ENCODE data around the gene IRS1. TPM values are rescaled to one million over a fixed set of nuclear protein-coding genes. Genes with fewer than 3 reads are reported as not detected.
A peak's percentile ranks its signal among the peaks of the same experiment; 100 is the strongest.

IRS1 gene
- total and polyA plus RNA-seq, 12 donors, result 2.2 to 20.2 (median 14.5) TPM

DNA sequence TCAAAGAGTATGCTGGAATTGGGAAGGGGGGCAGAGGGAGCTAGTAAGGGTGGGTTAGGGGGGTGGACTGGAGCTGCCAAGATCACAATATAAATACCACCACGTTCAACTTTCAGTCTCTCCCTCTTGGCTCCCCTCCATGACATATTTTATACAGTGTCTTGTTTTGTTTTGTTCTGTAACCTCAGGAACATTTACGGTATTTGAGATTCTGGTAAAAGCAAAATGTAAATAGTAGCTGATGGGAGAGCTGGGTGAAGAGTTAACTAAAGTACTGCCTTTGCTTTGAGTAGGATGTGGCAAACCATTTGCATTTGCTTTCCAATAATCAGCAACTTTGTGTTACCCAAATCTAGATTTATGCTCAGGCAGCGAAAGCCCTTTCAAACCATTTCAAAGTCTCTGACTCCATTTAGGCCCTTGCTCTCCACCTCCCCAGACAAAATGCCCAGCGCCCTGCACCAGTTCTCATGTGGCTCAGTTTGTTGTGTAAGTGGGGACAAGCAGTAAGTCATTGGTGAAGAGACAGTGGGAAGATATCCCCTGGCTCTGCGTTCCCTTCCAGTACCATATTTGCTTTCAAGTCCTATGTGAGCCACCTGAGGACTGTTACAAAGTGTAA is 17.4 kb downstream of the IRS1 start:
- intact Hi-C loops (cut with DNase I), result loop anchor here in 1 of 10 donors (10.0 kb wide), 1 partner anchor 47 kb away; no protein-coding TSS in a partner anchor
- peaks cover 0 to 7% (median 0%) of the 10 kb centered on the region in 11 donors for H3K9me3 ChIP-seq
- TF ChIP-seq, protein P1, sequence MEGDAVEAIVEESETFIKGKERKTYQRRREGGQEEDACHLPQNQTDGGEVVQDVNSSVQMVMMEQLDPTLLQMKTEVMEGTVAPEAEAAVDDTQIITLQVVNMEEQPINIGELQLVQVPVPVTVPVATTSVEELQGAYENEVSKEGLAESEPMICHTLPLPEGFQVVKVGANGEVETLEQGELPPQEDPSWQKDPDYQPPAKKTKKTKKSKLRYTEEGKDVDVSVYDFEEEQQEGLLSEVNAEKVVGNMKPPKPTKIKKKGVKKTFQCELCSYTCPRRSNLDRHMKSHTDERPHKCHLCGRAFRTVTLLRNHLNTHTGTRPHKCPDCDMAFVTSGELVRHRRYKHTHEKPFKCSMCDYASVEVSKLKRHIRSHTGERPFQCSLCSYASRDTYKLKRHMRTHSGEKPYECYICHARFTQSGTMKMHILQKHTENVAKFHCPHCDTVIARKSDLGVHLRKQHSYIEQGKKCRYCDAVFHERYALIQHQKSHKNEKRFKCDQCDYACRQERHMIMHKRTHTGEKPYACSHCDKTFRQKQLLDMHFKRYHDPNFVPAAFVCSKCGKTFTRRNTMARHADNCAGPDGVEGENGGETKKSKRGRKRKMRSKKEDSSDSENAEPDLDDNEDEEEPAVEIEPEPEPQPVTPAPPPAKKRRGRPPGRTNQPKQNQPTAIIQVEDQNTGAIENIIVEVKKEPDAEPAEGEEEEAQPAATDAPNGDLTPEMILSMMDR (IDR thresholded peaks at IDR 0.05), result no peak
- peak overlapping the region in 7 of 10 donors; percentile 4 to 52 (median 36) for H3K27ac ChIP-seq
- H3K4me1 ChIP-seq, result peaks cover 0 to 51% (median 21%) of the 10 kb centered on the region in 9 donors
- WGBS, 2 donors, result 61 to 68% methylated on average over 5 of the region's 5 CpGs
- DNase-seq (no peak), ATAC-seq (peak in 4 of 8 donors; percentile 19 to 56 (median 42))
- peaks cover 0 to 3% (median 0%) of the 10 kb centered on the region in 9 donors for H3K36me3 ChIP-seq
- H3K27me3 ChIP-seq, result no peaks in the 10 kb centered on the region
- no peak overlapping the region for H3K4me3 ChIP-seq

DNA sequence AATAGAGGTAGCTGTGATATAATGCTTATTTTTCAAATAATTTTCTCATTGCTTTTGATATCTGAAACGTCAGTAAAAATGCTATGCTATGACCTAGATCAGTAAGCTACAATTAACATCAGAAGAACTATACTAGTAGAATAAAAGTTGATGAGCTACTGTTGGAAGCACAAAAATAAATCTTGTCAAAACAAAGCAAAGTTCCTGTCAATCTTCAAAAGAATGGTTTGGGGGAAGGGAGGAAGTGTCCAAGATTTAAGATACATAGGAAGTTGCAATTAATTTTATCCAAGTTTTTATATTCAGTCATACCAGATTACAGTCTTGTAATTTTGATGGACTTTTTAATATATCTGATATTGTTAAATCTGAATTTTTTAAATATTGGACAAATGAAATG is 19.2 kb downstream of the IRS1 start:
- TF ChIP-seq, protein P1 (IDR thresholded peaks at IDR 0.05), result no peak
- peaks cover 0 to 45% (median 11%) of the 10 kb centered on the region in 9 donors for H3K4me1 ChIP-seq
- H3K9me3 ChIP-seq, result peaks cover 0 to 13% (median 1%) of the 10 kb centered on the region in 11 donors
- H3K4me3 ChIP-seq, result no peak overlapping the region
- H3K36me3 ChIP-seq, result peaks cover 0 to 6% (median 0%) of the 10 kb centered on the region in 9 donors
- no peak overlapping the region for H3K27ac ChIP-seq
- H3K27me3 ChIP-seq, result no peaks in the 10 kb centered on the region
- WGBS, 2 donors, result 53 to 59% methylated on average over 1 of the region's 1 CpG
- intact Hi-C loops (cut with DNase I), result loop anchor here in 1 of 10 donors (10.0 kb wide), 1 partner anchor 46 kb away; no protein-coding TSS in a partner anchor
- ATAC-seq, result no peak
- no peak for DNase-seq

DNA sequence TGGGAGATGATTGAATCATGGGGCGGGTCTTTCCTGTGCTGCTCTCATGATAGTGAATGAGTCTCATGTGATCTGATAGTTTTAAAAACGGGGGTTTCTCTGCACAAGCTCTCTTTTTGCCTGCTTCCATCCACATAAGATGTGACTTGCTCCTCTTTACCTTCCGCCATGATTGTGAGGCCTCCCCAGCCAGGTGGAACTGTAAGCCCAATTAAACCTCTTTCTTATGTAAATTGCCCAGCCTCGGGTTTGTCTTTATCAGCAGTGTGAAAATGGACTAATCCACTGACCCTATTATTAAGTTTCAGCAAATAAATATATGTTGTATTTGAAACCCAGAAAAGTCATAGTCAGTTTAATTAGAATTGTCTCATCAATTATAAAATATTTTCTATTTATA is 22.0 kb downstream of the IRS1 start:
- intact Hi-C loops (cut with DNase I), result no loop called here
- no peak overlapping the region for H3K27ac ChIP-seq
- no peak for ATAC-seq
- DNase-seq, result no peak
- H3K4me3 ChIP-seq, result no peak overlapping the region
- 76 to 80% methylated on average over 4 of the region's 4 CpGs for WGBS, 2 donors
- H3K4me1 ChIP-seq, result peaks cover 0 to 58% (median 23%) of the 10 kb centered on the region in 9 donors
- H3K27me3 ChIP-seq, result no peaks in the 10 kb centered on the region
- peaks cover 0 to 20% (median 9%) of the 10 kb centered on the region in 11 donors for H3K9me3 ChIP-seq
- peaks cover 0 to 15% (median 0%) of the 10 kb centered on the region in 9 donors for H3K36me3 ChIP-seq
- TF ChIP-seq, protein P1 (IDR thresholded peaks at IDR 0.05), result no peak

DNA sequence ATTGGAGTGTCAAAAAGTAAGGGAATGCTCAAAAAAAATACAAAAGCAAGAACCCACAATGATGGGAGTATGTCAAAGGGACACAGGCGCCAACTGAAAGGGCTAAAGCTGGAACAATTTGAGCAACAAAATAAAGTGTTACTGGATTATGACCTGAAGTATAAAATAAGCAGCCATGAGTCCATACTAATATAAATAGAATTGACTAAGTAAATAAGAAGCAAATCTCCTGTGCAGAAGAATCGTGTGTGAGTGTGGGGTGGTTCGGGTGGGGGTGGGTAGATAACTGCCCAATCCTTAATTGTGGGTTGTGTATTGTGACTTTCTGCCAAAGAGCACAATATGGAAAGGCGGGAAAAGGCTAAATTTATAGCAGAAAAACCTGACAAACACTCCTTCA is 23.5 kb downstream of the IRS1 start:
- TF ChIP-seq, protein P1 (IDR thresholded peaks at IDR 0.05), result no peak
- intact Hi-C loops (cut with DNase I), result no loop called here
- no peaks in the 10 kb centered on the region for H3K27me3 ChIP-seq
- peaks cover 0 to 61% (median 37%) of the 10 kb centered on the region in 9 donors for H3K4me1 ChIP-seq
- peaks cover 0 to 15% (median 0%) of the 10 kb centered on the region in 9 donors for H3K36me3 ChIP-seq
- no peak overlapping the region for H3K27ac ChIP-seq
- H3K4me3 ChIP-seq, result no peak overlapping the region
- DNase-seq (no peak), ATAC-seq (no peak)
- H3K9me3 ChIP-seq, result peaks cover 0 to 20% (median 9%) of the 10 kb centered on the region in 11 donors
- 89 to 90% methylated on average over 4 of the region's 4 CpGs for WGBS, 2 donors
